Stomach (tissue), 9 donors: ENCODE measurements around the gene CD300C. TPM values are rescaled to one million over a fixed set of nuclear protein-coding genes. Genes with fewer than 3 reads are reported as not detected.

Source experiments
- DNase-seq, 2 donors: peaks; one replicate each; pipeline versions ENCODE4 v3.0.0 to v3.0.0-alpha.2; 2013 to 2019
- H3K27ac ChIP-seq, 5 donors: fragments of 200-600 bp in 4 of 5; sonication (generic) in 4 of 5; one replicate each; pipeline ENCODE4 v1.5.1; 2013 to 2019; ENCODE audit warnings: mild to moderate bottlenecking in 1 of 5, moderate library complexity in 1 of 5
- H3K27me3 ChIP-seq, 3 donors: fragments of 200-600 bp; sonication (generic); one replicate each; pipeline ENCODE4 v1.5.1; 2017 to 2019; ENCODE audit warnings: mixed run types in 1 of 3
- H3K36me3 ChIP-seq, 4 donors: fragments of 200-600 bp; sonication (generic); 1 replicate in 3 of 4; 2 replicates in 1 of 4; pipeline ENCODE4 v1.5.1; 2016 to 2019
- H3K4me1 ChIP-seq, 4 donors: fragments of 200-600 bp; sonication (generic); one replicate each; pipeline ENCODE4 v1.5.1; 2016 to 2019
- H3K4me3 ChIP-seq, 4 donors: fragments of 200-600 bp; sonication (generic) in 3 of 4; one replicate each; pipeline ENCODE4 v1.5.1; 2016 to 2019; ENCODE audit warnings: mild to moderate bottlenecking in 1 of 4
- H3K9me3 ChIP-seq, 4 donors: fragments of 200-600 bp; sonication (generic); one replicate each; pipeline ENCODE4 v1.5.1; 2016 to 2019
- EP300 ChIP-seq: sonication (generic); formaldehyde crosslinking; IDR thresholded peaks from one replicate; pipeline ENCODE4 v1.6.1; 2017; ENCODE audit warnings: antibody characterized with exemption
- POLR2A ChIP-seq, 4 donors: fragments of 450-650 bp; IDR thresholded peaks; one replicate each; pipeline ENCODE4 v1.6.1; 2016; ENCODE audit warnings: antibody characterized with exemption in 4 of 4, control low read depth in 2 of 4, mild to moderate bottlenecking in 1 of 4, moderate library complexity in 1 of 4
- POLR2AphosphoS5 ChIP-seq, 3 donors: sonication (generic); formaldehyde crosslinking; IDR thresholded peaks; one replicate each; pipeline ENCODE4 v1.6.1; 2016; ENCODE audit warnings: antibody characterized with exemption in 3 of 3
- WGBS, 5 donors: extraction: QIAGEN DNeasy Blood & Tissue Kit in 3 of 5; methylation state at CpG; one replicate each; pipeline versions ENCODE4 v1.1.5 to v1.1.7; 2013 to 2018; 5-methylcytosine and 5-hydroxymethylcytosine counted together
- intact Hi-C: fragments of 100-400 bp; cut with DNase I; formaldehyde crosslinking; loops from one replicate; pipeline ENCODE4 v1.15.1; 2023; ENCODE audit warnings: low total_unique reads
- polyA plus RNA-seq, 3 donors: library from polyadenylated mRNA; stranded (reverse); fragments of 200-250 nt; gene quantifications; one replicate each; pipeline ENCODE4 v1.2.3, GENCODE V29; 2013
- total RNA-seq, 5 donors: library from RNA; depleted of rRNA; stranded (reverse); fragments of >200 nt; gene quantifications; one replicate each; pipeline versions ENCODE4 v1.1.0 to v1.2.3, GENCODE V29; 2014 to 2016
- TF ChIP-seq, protein P1 (sequence below), 7 experiments: fragments of 450-650 bp in 4 of 7; fragments of 200-600 bp in 3 of 7; sonication (generic) in 3 of 7; IDR thresholded peaks; one replicate each; pipeline ENCODE4 v1.5.1; 2016 to 2019; ENCODE audit warnings: antibody characterized with exemption in 7 of 7, control low read depth in 2 of 7, mild to moderate bottlenecking in 1 of 7
- donor health status: healthy with polysubstance abuse.
- donor health status: Bipolar disorder and iron deficiency.
- donor health status: healthy.

The CD300C gene
- total and polyA plus RNA-seq, 8 donors, result 0.13 to 1.6 (median 0.75) TPM; not detected in 5

DNA sequence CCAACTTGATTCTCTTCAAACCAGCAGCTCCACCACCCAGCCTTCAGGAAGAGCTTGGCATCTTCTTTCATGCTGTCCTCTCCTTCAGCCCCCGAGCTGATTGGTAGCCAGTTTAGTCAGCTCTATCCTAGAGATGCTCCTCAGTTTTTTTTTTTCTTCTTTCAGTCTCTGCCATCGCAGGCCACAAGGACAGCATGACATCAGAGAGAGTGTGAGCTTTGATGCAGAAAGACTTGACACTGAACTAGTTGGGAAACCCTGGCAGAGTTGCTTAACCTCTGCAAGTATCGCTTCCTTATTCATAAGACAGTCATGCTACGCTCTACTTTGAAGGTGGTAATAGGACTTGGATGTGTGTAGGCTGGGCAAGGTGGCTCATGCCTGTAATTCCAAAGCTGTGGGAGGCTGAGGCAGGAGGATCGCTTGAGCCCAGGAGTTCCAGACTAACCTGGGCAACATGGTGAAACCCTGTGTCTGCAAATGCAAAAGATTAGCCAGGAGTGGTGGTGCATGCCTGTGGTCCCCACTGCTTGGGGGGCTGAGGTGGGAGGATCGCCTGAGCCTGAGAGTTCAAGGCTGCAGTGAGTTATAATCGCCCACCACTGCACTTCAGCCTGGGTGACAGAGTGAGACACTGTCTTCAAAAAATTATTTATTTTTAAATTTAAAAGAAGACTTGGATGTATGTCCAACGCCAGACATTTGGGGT lies 17.3 kb downstream of the CD300C start:
- WGBS, 5 donors, result 74 to 83% (median 82%) methylated on average over 8 of the region's 8 CpGs
- peaks cover 0 to 3% (median 0%) of the 10 kb centered on the region in 4 donors for H3K9me3 ChIP-seq
- intact Hi-C loops, result no loop called here
- peaks cover 0 to 6% (median 5%) of the 10 kb centered on the region in 3 donors for H3K27me3 ChIP-seq
- H3K4me3 ChIP-seq, result no peak overlapping the region
- H3K27ac ChIP-seq, result peak overlapping the region in 1 of 5 donors; percentile 22
- no peaks in the 10 kb centered on the region for H3K36me3 ChIP-seq
- no peaks in the 10 kb centered on the region for H3K4me1 ChIP-seq
- TF ChIP-seq POLR2AphosphoS5 (IDR thresholded peaks at IDR 0.05) (no peak), POLR2A (IDR thresholded peaks at IDR 0.05) (no peak), EP300 (no peak)
- TF ChIP-seq, protein P1, sequence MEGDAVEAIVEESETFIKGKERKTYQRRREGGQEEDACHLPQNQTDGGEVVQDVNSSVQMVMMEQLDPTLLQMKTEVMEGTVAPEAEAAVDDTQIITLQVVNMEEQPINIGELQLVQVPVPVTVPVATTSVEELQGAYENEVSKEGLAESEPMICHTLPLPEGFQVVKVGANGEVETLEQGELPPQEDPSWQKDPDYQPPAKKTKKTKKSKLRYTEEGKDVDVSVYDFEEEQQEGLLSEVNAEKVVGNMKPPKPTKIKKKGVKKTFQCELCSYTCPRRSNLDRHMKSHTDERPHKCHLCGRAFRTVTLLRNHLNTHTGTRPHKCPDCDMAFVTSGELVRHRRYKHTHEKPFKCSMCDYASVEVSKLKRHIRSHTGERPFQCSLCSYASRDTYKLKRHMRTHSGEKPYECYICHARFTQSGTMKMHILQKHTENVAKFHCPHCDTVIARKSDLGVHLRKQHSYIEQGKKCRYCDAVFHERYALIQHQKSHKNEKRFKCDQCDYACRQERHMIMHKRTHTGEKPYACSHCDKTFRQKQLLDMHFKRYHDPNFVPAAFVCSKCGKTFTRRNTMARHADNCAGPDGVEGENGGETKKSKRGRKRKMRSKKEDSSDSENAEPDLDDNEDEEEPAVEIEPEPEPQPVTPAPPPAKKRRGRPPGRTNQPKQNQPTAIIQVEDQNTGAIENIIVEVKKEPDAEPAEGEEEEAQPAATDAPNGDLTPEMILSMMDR (IDR thresholded peaks at IDR 0.05), result no peak
- DNase-seq, result peak; percentile 26 to 45

DNA sequence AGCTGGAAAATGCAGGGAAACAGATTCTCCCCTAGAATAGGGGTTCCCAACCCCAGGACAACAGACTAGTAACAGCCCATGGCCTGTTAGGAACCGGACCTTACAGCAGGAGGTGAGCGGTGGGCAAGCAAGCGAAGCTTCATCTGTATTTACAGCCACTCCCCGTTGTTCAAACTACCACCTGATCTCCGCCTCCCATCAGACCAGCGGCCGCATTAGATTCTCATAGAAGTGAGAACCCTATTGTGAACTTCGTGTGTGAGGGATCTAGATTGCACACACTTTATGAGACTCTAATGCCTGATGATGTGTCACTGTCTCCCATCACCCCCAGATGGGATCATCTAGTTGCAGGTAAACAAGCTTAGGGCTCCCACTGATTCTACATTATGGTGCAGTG lies 18.2 kb downstream of the CD300C start:
- peak in 1 of 2 donors; percentile 10 for DNase-seq
- intact Hi-C loops, result no loop called here
- H3K27me3 ChIP-seq, result peaks cover 0 to 5% (median under 1%) of the 10 kb centered on the region in 3 donors
- no peaks in the 10 kb centered on the region for H3K4me1 ChIP-seq
- H3K9me3 ChIP-seq, result peaks cover 0 to 12% (median 8%) of the 10 kb centered on the region in 4 donors
- no peak overlapping the region for H3K27ac ChIP-seq
- no peak overlapping the region for H3K4me3 ChIP-seq
- 67 to 79% (median 74%) methylated on average over 8 of the region's 8 CpGs for WGBS, 5 donors
- H3K36me3 ChIP-seq, result no peaks in the 10 kb centered on the region
- TF ChIP-seq POLR2AphosphoS5 (IDR thresholded peaks at IDR 0.05), result no peak
- TF ChIP-seq EP300, result no peak
- no peak for TF ChIP-seq POLR2A (IDR thresholded peaks at IDR 0.05)
- TF ChIP-seq, protein P1 (IDR thresholded peaks at IDR 0.05), result no peak

DNA sequence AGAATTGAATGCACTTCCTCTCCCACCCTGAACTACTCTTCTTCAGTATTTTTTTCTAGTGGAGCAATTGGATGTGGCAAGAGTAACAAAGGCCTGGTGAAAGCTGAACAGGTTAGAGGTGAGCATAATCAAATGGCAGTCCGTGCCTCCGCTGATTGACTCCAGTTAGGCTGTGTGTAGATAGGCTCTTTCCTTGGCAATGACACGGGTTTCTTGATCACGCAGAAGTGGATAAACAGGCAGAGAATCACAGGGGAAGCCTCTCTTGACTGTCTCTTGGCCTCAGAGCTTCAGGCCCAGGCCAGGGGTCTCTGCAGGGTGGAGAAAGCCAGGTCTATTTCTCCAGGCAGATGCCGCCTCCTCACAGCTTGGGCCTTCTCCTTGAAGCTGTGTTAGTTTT lies 18.8 kb downstream of the CD300C start:
- Histone ChIP-seq H3K9me3 (peaks cover 0 to 14% (median 9%) of the 10 kb centered on the region in 4 donors), H3K4me1 (no peaks in the 10 kb centered on the region), H3K27ac (no peak overlapping the region), H3K4me3 (no peak overlapping the region), H3K27me3 (peaks cover 0 to 5% (median 0%) of the 10 kb centered on the region in 3 donors), H3K36me3 (no peaks in the 10 kb centered on the region)
- TF ChIP-seq POLR2AphosphoS5 (IDR thresholded peaks at IDR 0.05), result no peak
- TF ChIP-seq, protein P1 (IDR thresholded peaks at IDR 0.05), result no peak
- no peak for TF ChIP-seq POLR2A (IDR thresholded peaks at IDR 0.05)
- no peak for TF ChIP-seq EP300
- intact Hi-C loops, result no loop called here
- DNase-seq, result no peak
- 75 to 87% (median 83%) methylated on average over 5 of the region's 5 CpGs for WGBS, 5 donors

DNA sequence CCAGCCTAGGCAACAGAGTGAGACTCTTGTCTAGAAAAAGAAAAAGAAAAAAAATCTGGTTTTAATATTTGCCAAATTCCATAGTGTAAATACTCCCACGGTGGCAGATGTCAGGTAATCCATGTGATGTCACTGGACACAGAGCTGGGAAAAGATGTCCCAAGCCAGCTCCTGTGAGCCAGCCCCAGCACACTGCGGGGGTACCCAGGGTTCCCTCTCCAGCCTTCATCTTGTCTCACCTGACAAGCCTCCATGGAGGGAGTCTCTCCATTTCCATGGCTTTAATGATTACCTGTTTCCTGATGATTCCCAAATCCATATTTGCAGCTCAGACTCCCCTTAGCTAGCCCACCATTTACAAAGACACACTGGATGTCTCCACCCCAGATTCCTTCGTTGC lies 19.2 kb downstream of the CD300C start:
- 49 to 63% (median 58%) methylated on average over 3 of the region's 3 CpGs for WGBS, 5 donors
- TF ChIP-seq POLR2A (IDR thresholded peaks at IDR 0.05), result no peak
- TF ChIP-seq EP300, result no peak
- TF ChIP-seq POLR2AphosphoS5 (IDR thresholded peaks at IDR 0.05), result no peak
- TF ChIP-seq, protein P1 (IDR thresholded peaks at IDR 0.05), result no peak
- Histone ChIP-seq H3K36me3 (no peaks in the 10 kb centered on the region), H3K4me1 (no peaks in the 10 kb centered on the region), H3K27me3 (peaks cover 0 to 7% (median 0%) of the 10 kb centered on the region in 3 donors), H3K4me3 (no peak overlapping the region), H3K27ac (no peak overlapping the region), H3K9me3 (peaks cover 0 to 14% (median 9%) of the 10 kb centered on the region in 4 donors)
- intact Hi-C loops, result no loop called here
- peak in 1 of 2 donors; percentile 0 for DNase-seq
